ENCODE data around the gene SUGCT. TPM values are rescaled to one million over a fixed set of nuclear protein-coding genes. Genes with fewer than 3 reads are reported as not detected.

Gene SUGCT
- total and polyA plus RNA-seq, 2 of the 13 experiments (the other 11 are each of a cell fraction or from before 2014, with no cell fraction given) = 10.1 to 22.2 TPM

DNA sequence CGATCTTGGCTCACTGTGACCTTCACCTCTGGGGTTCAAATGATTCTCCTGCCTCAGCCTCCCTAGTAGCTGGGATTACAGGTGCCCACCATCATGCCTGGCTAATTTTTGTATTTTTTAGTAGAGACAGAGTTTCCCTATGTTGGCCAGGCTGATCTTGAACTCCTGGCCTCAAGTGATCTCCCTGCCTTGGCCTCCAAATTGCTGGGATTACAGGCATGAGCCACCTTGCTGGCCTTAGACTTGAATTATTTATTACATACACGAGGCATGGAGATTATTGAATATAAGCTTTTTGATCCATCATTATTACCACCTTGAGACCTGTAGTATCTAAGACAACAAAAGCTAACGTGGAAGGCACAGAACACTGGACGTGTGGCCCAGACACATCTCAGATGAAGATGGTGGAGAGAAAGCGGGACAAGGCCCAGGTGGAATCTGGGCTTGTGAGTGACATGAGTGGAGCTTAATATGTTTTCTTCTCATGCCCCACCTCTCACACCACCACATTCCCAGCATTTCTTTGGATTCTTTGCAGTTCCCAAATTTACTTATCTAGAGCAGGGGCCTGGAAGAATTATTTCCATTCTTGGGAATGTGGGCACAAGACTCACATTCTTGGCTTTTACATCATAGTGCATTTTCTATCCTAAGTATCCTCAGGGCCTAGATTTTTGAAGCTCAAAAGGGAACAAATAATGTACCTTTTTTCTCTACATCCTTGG, 76.6 kb downstream of the SUGCT start (continued):
- TF ChIP-seq, protein P1, sequence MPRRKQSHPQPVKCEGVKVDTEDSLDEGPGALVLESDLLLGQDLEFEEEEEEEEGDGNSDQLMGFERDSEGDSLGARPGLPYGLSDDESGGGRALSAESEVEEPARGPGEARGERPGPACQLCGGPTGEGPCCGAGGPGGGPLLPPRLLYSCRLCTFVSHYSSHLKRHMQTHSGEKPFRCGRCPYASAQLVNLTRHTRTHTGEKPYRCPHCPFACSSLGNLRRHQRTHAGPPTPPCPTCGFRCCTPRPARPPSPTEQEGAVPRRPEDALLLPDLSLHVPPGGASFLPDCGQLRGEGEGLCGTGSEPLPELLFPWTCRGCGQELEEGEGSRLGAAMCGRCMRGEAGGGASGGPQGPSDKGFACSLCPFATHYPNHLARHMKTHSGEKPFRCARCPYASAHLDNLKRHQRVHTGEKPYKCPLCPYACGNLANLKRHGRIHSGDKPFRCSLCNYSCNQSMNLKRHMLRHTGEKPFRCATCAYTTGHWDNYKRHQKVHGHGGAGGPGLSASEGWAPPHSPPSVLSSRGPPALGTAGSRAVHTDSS (CRISPR knock-in tag; conservative IDR thresholded peaks at IDR 0.05) = no peak

DNA sequence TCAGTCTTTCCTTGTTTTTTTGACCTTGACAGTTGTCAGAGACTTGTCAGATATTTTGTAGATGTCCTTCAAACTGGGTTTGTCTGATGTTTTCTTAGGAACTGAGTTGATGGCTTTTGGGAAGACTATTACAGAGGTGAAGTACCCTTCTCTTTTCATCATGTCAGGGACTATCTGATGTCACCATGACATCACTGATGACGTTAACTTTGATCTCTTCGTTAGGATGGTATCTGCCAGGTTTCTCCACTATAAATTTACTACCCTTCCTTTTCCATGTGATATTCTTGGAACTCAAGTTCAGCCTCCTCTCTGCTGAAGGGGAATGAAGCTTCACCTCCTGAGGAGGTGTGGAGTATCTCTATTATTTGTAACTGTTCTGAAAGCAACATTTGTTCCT, 78.5 kb downstream of the SUGCT start:
- Histone ChIP-seq H2AFZ (ENCODE audit: low read length) (no peak overlapping the region), H3K9ac (ENCODE audit: insufficient read depth, low read depth, low read length) (no peak overlapping the region), H3K36me3 (replicated peaks in 1 of 2; ENCODE audit: control insufficient read depth in 1 of 2, insufficient read depth in 2 of 2, low read length in 2 of 2) (no peaks in the 10 kb centered on the region; a peak in 1 of 5 replicates), H3K27ac (ENCODE audit: extremely low read length, insufficient read depth, low read length) (no peak overlapping the region), H4K20me1 (ENCODE audit: insufficient read depth, low read length) (no peaks in the 10 kb centered on the region), H3K4me2 (ENCODE audit: low read depth, low read length) (no peak overlapping the region), H3K27me3 (ENCODE audit: control insufficient read depth in 1 of 2, insufficient read depth in 2 of 2, low read length in 2 of 2) (no peaks in the 10 kb centered on the region), H3K4me1 (ENCODE audit: insufficient read depth, low read length) (no peaks in the 10 kb centered on the region), H3K79me2 (ENCODE audit: insufficient read depth, low read length) (no peaks in the 10 kb centered on the region), H3K9me3 (ENCODE audit: low read length) (no peaks in the 10 kb centered on the region), H3K4me3 (replicated peaks in 1 of 3; ENCODE audit: insufficient read depth in 1 of 3, low read depth in 2 of 3, low read length in 3 of 3) (no peak overlapping the region)
- ATAC-seq (no peak), DNase-seq (ENCODE audit: low spot score) (no peak), FAIRE-seq (no peak)
- in situ Hi-C loops (cut with HindIII; ENCODE audit: extremely low pct_ligation_motif_present, low pct_unique_long_range_greater_than_20kb) (no loop called here), intact Hi-C loops (cut with micrococcal nuclease; ENCODE audit: unreplicated experiment) (no loop called here)
- POLR2A ChIA-PET = no interaction called here
- 96% methylated on average over 2 of the region's 2 CpGs for WGBS (ENCODE audit: low lambda C conversion rate)
- CTCF ChIA-PET (ENCODE audit: low intra/inter-chr PET ratio, low total read pairs) = no interaction called here
- TF ChIP-seq, protein P2, sequence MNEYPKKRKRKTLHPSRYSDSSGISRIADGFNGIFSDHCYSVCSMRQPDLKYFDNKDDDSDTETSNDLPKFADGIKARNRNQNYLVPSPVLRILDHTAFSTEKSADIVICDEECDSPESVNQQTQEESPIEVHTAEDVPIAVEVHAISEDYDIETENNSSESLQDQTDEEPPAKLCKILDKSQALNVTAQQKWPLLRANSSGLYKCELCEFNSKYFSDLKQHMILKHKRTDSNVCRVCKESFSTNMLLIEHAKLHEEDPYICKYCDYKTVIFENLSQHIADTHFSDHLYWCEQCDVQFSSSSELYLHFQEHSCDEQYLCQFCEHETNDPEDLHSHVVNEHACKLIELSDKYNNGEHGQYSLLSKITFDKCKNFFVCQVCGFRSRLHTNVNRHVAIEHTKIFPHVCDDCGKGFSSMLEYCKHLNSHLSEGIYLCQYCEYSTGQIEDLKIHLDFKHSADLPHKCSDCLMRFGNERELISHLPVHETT (CRISPR knock-in tag; conservative IDR thresholded peaks at IDR 0.05) = no peak
- TF ChIP-seq, protein P3, sequence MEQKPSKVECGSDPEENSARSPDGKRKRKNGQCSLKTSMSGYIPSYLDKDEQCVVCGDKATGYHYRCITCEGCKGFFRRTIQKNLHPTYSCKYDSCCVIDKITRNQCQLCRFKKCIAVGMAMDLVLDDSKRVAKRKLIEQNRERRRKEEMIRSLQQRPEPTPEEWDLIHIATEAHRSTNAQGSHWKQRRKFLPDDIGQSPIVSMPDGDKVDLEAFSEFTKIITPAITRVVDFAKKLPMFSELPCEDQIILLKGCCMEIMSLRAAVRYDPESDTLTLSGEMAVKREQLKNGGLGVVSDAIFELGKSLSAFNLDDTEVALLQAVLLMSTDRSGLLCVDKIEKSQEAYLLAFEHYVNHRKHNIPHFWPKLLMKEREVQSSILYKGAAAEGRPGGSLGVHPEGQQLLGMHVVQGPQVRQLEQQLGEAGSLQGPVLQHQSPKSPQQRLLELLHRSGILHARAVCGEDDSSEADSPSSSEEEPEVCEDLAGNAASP (CRISPR knock-in tag; IDR thresholded peaks at IDR 0.05; ENCODE audit: borderline replicate concordance) = no peak
- TF ChIP-seq ZBTB21 (CRISPR knock-in tag; IDR thresholded peaks at IDR 0.05) = no peak
- no peak for TF ChIP-seq SATB2 (CRISPR knock-in tag; IDR thresholded peaks at IDR 0.05)
- TF ChIP-seq, protein P4, sequence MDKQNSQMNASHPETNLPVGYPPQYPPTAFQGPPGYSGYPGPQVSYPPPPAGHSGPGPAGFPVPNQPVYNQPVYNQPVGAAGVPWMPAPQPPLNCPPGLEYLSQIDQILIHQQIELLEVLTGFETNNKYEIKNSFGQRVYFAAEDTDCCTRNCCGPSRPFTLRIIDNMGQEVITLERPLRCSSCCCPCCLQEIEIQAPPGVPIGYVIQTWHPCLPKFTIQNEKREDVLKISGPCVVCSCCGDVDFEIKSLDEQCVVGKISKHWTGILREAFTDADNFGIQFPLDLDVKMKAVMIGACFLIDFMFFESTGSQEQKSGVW (CRISPR knock-in tag; IDR thresholded peaks at IDR 0.05; ENCODE audit: borderline replicate concordance) = no peak
- no peak for TF ChIP-seq ZNF350 (CRISPR knock-in tag; IDR thresholded peaks at IDR 0.05; ENCODE audit: borderline replicate concordance, low read depth)
- TF ChIP-seq ZFAT (CRISPR knock-in tag; conservative IDR thresholded peaks at IDR 0.05) = no peak
- peak; percentile 58; the same call in 1 of the 2 replicates for TF ChIP-seq CREB1 (IDR thresholded peaks at IDR 0.05)
- TF ChIP-seq CREB1 (CRISPR knock-in tag; IDR thresholded peaks at IDR 0.05) = no peak
- BruUV-seq (replicated peaks) = no TSS peak
